A549 (cell line): ENCODE data around the gene SLC22A17. TPM values are rescaled to one million over a fixed set of nuclear protein-coding genes. Genes with fewer than 3 reads are reported as not detected.

Experiments
- ATAC-seq, 2 experiments: fragments of 200-7000 bp in 1 of 2; fragments of >200 bp in 1 of 2; cut with Nextera tagmentation in 1 of 2; cut with Tn5 transposase in 1 of 2; 3 replicates each; pipeline versions ENCODE4 v1.8.0 to v1.9.1; 2018 to 2020; ENCODE audit warnings: mild to moderate bottlenecking in 1 of 2, moderate library complexity in 1 of 2
- CTCF ChIA-PET: fragments of 300-600 bp; sonication (Branson Sonifier 250); formaldehyde crosslinking; extraction: SDS; loops from one replicate; lab custom pipeline; 2021; ENCODE audit warnings: antibody characterized with exemption, inconsistent platforms; lab: Yijun Ruan, JAX
- POLR2A ChIA-PET: fragments of 350-600 bp; formaldehyde crosslinking; extraction: SDS; loops from one replicate; lab custom pipeline; 2021; ENCODE audit warnings: antibody characterized with exemption, inconsistent platforms; lab: Yijun Ruan, JAX
- DNase-seq, 2 experiments: peaks; one replicate each; pipeline versions ENCODE4 v3.0.0 to v3.0.0-alpha.2; 2011 to 2016; ENCODE audit warnings: low read depth in 1 of 2, low spot score in 1 of 2
- FAIRE-seq: peaks from 2 replicates; lab custom pipeline; 2011; peaks lifted over from hg19 to GRCh38; lab: Jason Lieb, UNC
- H3K27ac ChIP-seq, 2 experiments: fragments of >200 bp; sonication (Bioruptor Twin); formaldehyde crosslinking; 3 replicates each; pipeline ENCODE4 v1.5.1; 2016 to 2017
- H3K4me1 ChIP-seq: fragments of >200 bp; sonication (Bioruptor Twin); formaldehyde crosslinking; 3 replicates; pipeline ENCODE4 v1.6.1; 2016
- H3K4me2 ChIP-seq: fragments of >200 bp; sonication (Bioruptor Twin); formaldehyde crosslinking; 3 replicates; pipeline ENCODE4 v1.6.1; 2016
- H3K4me3 ChIP-seq: fragments of >200 bp; sonication (Bioruptor Twin); formaldehyde crosslinking; 3 replicates; pipeline ENCODE4 v1.5.1; 2016
- H3K9me3 ChIP-seq: fragments of >200 bp; sonication (Bioruptor Twin); formaldehyde crosslinking; 3 replicates; pipeline ENCODE4 v1.6.1; 2016
- CBX2 ChIP-seq: fragments of 200-600 bp; sonication (generic); IDR thresholded peaks from 2 replicates; pipeline ENCODE4 v1.6.1; 2016; ENCODE audit warnings: low read depth, mild to moderate bottlenecking, borderline replicate concordance
- CBX8 ChIP-seq: fragments of 200-600 bp; sonication (generic); IDR thresholded peaks from 2 replicates; pipeline ENCODE4 v1.6.1; 2016
- FOSL2 ChIP-seq, 2 experiments: fragments of 450-650 bp in 1 of 2; fragments of >200 bp in 1 of 2; sonication (Bioruptor Twin) in 1 of 2; formaldehyde crosslinking; IDR thresholded peaks; 2 replicates each; pipeline versions ENCODE4 v1.5.0 to v1.6.1; 2016 to 2020; ENCODE audit warnings: mild to moderate bottlenecking in 1 of 2, moderate library complexity in 1 of 2
- MAFK ChIP-seq: fragments of 450-650 bp; IDR thresholded peaks from 2 replicates; pipeline ENCODE4 v1.6.1; 2014; ENCODE audit not compliant: partially characterized antibody
- NPAS2 ChIP-seq: fragments of 250-450 bp; sonication (Bioruptor Pico); IDR thresholded peaks from 2 replicates; pipeline ENCODE4 v1.8.0; 2022; ENCODE audit warnings: mild to moderate bottlenecking, moderate library complexity, borderline replicate concordance
- SMC3 ChIP-seq: fragments of >200 bp; sonication (Bioruptor Twin); formaldehyde crosslinking; IDR thresholded peaks from 3 replicates; pipeline ENCODE4 v1.6.1; 2018; ENCODE audit warnings: inconsistent platforms
- SREBF2 ChIP-seq: fragments of 450-650 bp; IDR thresholded peaks from 2 replicates; pipeline ENCODE4 v1.6.1; 2014; ENCODE audit warnings: mild to moderate bottlenecking, moderate library complexity
- ZNF302 ChIP-seq: fragments of 250-450 bp; sonication (Bioruptor Pico); IDR thresholded peaks from 2 replicates; pipeline ENCODE4 v1.9.0; 2021; ENCODE audit warnings: inconsistent platforms, mild to moderate bottlenecking, moderate library complexity
- WGBS: methylation state at CpG from one replicate; pipeline ENCODE4 v1.1.6; 2017; ENCODE audit errors: missing lambda C conversion rate; 5-methylcytosine and 5-hydroxymethylcytosine counted together
- polyA plus RNA-seq, 4 experiments: library from polyadenylated mRNA; depleted of rRNA in 3 of 4; stranded (reverse); fragments of >200 nt; fragmentation: RNase III in 1 of 4; extraction: RNeasy Plus Mini Kit Qiagen cat#74134 plus additional on column Dnase treatment in 1 of 4; gene quantifications; 2 replicates in 3 of 4; 3 replicates in 1 of 4; pipeline ENCODE4 v1.2.3, GENCODE V29; 2011 to 2017
- TF ChIP-seq, protein P1 (sequence below): IDR thresholded peaks from 2 replicates; pipeline ENCODE4 v1.6.1; 2012; ENCODE audit warnings: low read depth, borderline replicate concordance
- TF ChIP-seq, protein P2 (sequence below): fragments of 250-450 bp; sonication (Bioruptor Pico); IDR thresholded peaks from 2 replicates; pipeline ENCODE4 v1.5.0; 2020; ENCODE audit warnings: low read depth, mild to moderate bottlenecking, moderate library complexity
- TF ChIP-seq, protein P3 (sequence below): IDR thresholded peaks from 2 replicates; pipeline ENCODE4 v1.6.1; 2012
- TF ChIP-seq, protein P4 (sequence below): fragments of >200 bp; sonication (Bioruptor Twin); formaldehyde crosslinking; IDR thresholded peaks from 3 replicates; pipeline ENCODE4 v1.6.1; 2016

The SLC22A17 gene
- polyA plus RNA-seq, 2 of the 4 experiments (the other 2 are of a cell fraction): 3.5 to 8.4 TPM

DNA sequence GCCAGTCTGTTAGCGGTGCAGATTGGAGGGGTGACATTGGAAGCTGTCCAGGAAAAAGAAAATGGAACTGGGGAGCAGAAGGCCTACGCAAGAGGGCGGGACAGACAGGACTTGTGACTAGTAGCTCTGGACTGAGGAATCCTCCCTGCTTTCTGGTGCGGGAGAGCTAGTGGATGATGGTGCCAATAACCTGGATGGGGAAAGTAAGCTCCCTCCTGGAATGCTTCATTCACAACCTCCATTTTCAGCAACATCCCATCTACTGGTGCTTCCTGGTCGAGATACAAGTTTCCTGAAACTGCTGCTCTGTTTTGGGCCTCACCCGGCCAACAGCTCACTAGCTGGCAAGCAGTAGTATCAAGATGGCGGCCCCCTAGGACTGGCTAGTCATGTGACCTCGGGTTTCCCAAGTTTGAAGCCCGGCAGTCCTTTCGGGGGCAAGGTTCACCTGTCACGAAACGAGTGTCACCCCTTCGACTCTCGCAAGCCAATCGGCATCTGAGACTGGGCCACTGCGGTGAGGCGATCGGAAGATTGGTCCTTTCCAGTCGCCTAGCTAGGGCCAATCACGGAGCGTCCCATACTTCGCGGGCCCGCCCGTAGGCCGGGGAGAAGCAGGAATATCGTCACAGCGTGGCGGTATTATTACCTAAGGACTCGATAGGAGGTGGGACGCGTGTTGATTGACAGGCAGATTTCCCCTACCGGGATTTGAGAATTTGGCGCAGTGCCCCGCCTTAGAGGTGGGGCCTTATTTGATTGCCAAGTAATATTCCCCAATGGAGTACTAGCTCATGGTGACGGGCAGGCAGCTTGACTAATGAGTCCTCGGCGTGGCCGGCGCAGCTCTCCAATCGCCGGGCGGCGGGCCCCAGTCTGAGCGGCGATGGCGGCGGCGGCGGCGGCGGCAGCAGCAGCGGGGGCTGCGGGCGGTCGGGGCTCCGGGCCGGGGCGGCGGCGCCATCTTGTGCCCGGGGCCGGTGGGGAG, 31.8 kb downstream of the SLC22A17 start, which contains the start of gene PABPN1 (continued):
- TF ChIP-seq, protein P1, sequence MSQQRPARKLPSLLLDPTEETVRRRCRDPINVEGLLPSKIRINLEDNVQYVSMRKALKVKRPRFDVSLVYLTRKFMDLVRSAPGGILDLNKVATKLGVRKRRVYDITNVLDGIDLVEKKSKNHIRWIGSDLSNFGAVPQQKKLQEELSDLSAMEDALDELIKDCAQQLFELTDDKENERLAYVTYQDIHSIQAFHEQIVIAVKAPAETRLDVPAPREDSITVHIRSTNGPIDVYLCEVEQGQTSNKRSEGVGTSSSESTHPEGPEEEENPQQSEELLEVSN: 0 out of 2 replicates have a peak, but pooled peaks have one; percentile 46
- TF ChIP-seq, protein P2, sequence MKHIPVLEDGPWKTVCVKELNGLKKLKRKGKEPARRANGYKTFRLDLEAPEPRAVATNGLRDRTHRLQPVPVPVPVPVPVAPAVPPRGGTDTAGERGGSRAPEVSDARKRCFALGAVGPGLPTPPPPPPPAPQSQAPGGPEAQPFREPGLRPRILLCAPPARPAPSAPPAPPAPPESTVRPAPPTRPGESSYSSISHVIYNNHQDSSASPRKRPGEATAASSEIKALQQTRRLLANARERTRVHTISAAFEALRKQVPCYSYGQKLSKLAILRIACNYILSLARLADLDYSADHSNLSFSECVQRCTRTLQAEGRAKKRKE: 0 out of 2 replicates have a peak, but pooled peaks have one; percentile 46
- TF ChIP-seq CBX2: no peak
- no peak for TF ChIP-seq MAFK
- no peak for TF ChIP-seq FOSL2 (IDR thresholded peaks at IDR 0.05)
- 0 out of 2 replicates have a peak, but pooled peaks have one; percentile 23 for TF ChIP-seq FOSL2 (CRISPR knock-in tag; IDR thresholded peaks at IDR 0.05)

DNA sequence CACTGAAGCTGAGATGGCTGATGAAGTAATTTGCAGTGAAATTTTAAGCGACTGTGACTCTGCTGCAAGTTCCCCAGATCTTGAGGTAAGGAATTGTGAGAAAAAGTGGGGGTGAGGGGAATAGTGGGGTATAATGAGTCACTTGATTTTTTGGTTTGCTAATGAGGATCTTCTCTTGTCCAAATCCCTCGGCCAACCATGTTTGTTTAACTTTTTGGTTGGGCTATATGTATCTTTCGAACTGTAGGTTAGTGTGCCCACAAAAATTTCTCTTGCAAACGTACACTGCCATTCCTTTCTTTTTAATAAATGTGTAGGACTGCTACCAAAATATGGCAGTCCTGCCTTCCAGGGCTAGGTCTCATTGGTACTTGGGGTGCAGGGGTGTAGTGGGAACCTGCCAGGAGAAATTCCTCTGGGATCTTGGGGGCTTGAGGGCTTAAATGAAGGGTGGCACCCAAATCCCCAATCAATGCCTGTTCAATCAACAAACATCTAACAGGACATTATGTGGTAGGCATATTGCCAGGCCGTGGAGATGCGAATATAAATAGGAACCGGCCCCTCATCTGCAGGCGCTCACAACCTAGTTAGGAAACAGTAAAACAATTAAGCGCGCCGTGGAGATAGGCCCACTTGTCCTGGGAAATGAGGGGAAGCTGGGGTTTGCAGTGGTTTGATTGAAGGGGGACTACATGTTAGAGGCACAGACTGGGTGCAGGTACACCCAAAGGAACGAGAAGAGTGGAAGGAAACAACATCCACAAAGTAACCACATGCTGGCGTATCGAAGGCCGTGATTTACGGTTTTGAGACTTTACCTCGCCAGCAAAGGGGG, 32.7 kb downstream of the SLC22A17 start:
- ChIA-PET CTCF (interaction anchor here (0.6 to 5.2 kb wide), 9 partner anchors 10 to 60 kb away, joined by 3 to 30 read pairs (median 8); partner anchors contain the start of genes BCL2L2 and PPP1R3E), POLR2A (interaction anchor here (1.1 to 3.2 kb wide), 7 partner anchors 13 to 236 kb away, joined by 4 to 64 read pairs (median 13); partner anchors contain the start of genes ACIN1, BCL2L2, C14orf119 and HOMEZ)
- ATAC-seq: no peak
- 94% methylated on average over 17 of the region's 17 CpGs for WGBS
- DNase-seq: no peak
- TF ChIP-seq, protein P3, sequence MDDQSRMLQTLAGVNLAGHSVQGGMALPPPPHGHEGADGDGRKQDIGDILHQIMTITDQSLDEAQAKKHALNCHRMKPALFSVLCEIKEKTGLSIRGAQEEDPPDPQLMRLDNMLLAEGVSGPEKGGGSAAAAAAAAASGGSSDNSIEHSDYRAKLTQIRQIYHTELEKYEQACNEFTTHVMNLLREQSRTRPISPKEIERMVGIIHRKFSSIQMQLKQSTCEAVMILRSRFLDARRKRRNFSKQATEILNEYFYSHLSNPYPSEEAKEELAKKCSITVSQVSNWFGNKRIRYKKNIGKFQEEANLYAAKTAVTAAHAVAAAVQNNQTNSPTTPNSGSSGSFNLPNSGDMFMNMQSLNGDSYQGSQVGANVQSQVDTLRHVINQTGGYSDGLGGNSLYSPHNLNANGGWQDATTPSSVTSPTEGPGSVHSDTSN: no peak
- TF ChIP-seq ZNF302 (CRISPR knock-in tag): no peak
- no peak for TF ChIP-seq CBX8
- TF ChIP-seq MAFK: no peak
- TF ChIP-seq NPAS2: no peak
- TF ChIP-seq SREBF2: no peak
- TF ChIP-seq SMC3: no peak
- H3K9me3 ChIP-seq: no peaks in the 10 kb centered on the region
- H3K4me3 ChIP-seq: peak overlapping the region; percentile 37
- no peak for FAIRE-seq
- peak overlapping the region; percentile 78 for H3K4me2 ChIP-seq
- peak overlapping the region; percentile 83 to 91 for H3K27ac ChIP-seq
- H3K4me1 ChIP-seq: peaks cover 24% of the 10 kb centered on the region

DNA sequence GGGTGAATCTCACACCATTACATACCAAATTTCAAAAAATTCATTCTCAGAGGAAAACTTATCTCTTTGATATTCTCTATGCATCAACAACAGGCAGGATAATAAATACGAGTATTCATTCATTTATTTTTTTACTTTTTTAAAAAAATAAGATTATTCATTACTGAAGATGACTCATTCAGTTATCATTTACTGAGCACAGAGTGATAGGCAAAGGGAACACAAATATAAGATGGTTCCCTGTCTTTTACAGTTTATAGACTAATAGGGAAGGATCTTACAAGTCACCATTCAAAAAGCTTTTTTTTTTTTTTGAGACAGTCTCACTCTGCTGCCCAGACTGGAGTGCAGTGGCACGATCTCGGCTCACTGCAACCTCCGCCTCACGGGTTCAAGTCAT, 36.4 kb downstream of the SLC22A17 start:
- no peaks in the 10 kb centered on the region for H3K9me3 ChIP-seq
- FAIRE-seq (no peak), DNase-seq (no peak), ATAC-seq (no peak)
- TF ChIP-seq, protein P4, sequence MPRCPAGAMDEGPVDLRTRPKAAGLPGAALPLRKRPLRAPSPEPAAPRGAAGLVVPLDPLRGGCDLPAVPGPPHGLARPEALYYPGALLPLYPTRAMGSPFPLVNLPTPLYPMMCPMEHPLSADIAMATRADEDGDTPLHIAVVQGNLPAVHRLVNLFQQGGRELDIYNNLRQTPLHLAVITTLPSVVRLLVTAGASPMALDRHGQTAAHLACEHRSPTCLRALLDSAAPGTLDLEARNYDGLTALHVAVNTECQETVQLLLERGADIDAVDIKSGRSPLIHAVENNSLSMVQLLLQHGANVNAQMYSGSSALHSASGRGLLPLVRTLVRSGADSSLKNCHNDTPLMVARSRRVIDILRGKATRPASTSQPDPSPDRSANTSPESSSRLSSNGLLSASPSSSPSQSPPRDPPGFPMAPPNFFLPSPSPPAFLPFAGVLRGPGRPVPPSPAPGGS: no peak
- no peak overlapping the region for H3K4me3 ChIP-seq
- H3K27ac ChIP-seq: no peak overlapping the region
- CTCF ChIA-PET: interaction anchor here (0.6 to 1.6 kb wide), 2 partner anchors 21 to 24 kb away, joined by 3 to 6 read pairs; no protein-coding TSS in a partner anchor
- no peak overlapping the region for H3K4me2 ChIP-seq
- peaks cover 9% of the 10 kb centered on the region for H3K4me1 ChIP-seq
- WGBS: 86% methylated on average over 5 of the region's 5 CpGs
- POLR2A ChIA-PET: interaction anchor here (0.6 to 1.2 kb wide), 2 partner anchors 9 to 798 kb away, joined by 3 to 6 read pairs; partner anchors contain the start of genes BCL2L2, DCAF11 and NRL
